ENCODE measurements around the gene CENPM. TPM values are rescaled to one million over a fixed set of nuclear protein-coding genes. Genes with fewer than 3 reads are reported as not detected.

CENPM gene
- total RNA-seq, 4 donors from 2014 or later = 12.7 TPM; not detected in 3

DNA sequence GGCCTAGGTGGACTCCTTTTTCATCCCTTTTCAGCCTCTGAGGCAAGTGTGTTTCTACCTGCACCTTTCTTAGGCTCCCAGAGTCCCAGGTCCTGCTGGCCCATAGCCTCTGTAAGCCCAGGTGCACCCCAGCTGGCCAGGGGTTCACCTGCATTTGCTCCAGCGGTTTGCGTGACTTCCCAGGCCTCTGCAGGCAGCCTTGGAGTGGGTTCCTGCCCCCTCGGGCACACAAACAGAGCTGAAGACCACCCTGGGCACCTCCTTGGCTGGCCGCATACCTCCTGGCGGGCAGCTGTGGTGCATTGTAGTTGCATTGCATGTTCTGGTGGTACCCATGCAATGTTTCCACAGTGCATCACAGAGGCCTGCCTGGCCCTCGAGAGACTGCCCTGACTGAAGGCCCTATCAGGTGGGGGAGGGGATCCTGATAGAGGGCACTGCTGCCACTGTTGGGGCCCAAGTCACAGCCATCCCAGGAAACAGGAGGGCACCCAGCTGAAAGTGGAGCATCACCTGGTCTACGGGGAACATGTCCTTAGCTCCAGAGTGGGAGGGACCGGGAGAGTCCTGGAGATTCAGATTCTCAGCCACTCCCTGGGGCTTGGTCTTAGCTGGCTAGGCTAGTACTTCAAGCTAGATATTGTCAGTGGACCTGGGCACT is 46.2 kb downstream of the CENPM start:
- no peak for TF ChIP-seq POLR2A (IDR thresholded peaks at IDR 0.05)
- TF ChIP-seq, protein P1, sequence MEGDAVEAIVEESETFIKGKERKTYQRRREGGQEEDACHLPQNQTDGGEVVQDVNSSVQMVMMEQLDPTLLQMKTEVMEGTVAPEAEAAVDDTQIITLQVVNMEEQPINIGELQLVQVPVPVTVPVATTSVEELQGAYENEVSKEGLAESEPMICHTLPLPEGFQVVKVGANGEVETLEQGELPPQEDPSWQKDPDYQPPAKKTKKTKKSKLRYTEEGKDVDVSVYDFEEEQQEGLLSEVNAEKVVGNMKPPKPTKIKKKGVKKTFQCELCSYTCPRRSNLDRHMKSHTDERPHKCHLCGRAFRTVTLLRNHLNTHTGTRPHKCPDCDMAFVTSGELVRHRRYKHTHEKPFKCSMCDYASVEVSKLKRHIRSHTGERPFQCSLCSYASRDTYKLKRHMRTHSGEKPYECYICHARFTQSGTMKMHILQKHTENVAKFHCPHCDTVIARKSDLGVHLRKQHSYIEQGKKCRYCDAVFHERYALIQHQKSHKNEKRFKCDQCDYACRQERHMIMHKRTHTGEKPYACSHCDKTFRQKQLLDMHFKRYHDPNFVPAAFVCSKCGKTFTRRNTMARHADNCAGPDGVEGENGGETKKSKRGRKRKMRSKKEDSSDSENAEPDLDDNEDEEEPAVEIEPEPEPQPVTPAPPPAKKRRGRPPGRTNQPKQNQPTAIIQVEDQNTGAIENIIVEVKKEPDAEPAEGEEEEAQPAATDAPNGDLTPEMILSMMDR (IDR thresholded peaks at IDR 0.05) = no peak

DNA sequence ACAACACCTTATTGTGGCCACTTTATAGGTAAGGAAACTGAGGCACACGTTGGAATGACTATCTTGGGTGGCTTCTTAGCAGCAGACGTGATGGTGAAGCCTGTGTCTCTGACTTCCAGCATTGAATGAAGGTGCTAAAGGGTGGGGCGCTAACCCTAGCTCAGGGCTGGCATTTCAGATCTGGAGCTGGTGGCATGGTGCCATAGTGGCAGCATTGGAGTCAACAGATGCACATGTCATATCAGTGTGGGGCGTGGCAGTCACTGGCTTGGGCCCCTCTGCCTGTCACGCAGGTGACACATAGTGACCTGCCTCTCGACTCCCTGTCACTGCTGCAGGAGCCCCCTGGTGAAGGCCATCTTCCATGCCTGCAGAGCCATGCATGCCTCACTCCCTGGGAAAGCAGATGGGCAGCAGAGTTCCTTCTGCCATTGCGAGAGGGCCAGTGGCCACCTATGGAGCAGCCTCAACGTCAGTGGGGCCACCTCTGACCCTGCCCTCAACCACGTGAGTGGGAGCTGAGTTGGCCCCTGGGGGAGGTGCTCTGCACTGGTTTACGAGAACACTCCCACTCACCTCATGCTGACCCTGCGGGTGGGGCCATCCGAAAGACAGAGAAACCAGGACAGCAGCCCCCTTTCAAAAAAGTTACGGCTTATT is 46.8 kb downstream of the CENPM start:
- Histone ChIP-seq H3K27me3 (no peaks in the 10 kb centered on the region), H3K9me3 (no peaks in the 10 kb centered on the region), H3K4me1 (no peaks in the 10 kb centered on the region), H3K27ac (no peak overlapping the region), H3K4me3 (no peak overlapping the region), H3K36me3 (no peaks in the 10 kb centered on the region)
- intact Hi-C loops (cut with DNase I; ENCODE audit: low total_unique reads) = no loop called here
- no peak for DNase-seq
- TF ChIP-seq, protein P1 (IDR thresholded peaks at IDR 0.05) = no peak
- TF ChIP-seq POLR2A (IDR thresholded peaks at IDR 0.05) = no peak

More for the DNA sequence above, 46.2 kb downstream of the CENPM start:
- Histone ChIP-seq H3K4me1 (no peaks in the 10 kb centered on the region), H3K9me3 (no peaks in the 10 kb centered on the region), H3K36me3 (no peaks in the 10 kb centered on the region), H3K27me3 (no peaks in the 10 kb centered on the region), H3K27ac (no peak overlapping the region), H3K4me3 (no peak overlapping the region)
- no peak for DNase-seq
- intact Hi-C loops (cut with DNase I; ENCODE audit: low total_unique reads) = no loop called here

DNA sequence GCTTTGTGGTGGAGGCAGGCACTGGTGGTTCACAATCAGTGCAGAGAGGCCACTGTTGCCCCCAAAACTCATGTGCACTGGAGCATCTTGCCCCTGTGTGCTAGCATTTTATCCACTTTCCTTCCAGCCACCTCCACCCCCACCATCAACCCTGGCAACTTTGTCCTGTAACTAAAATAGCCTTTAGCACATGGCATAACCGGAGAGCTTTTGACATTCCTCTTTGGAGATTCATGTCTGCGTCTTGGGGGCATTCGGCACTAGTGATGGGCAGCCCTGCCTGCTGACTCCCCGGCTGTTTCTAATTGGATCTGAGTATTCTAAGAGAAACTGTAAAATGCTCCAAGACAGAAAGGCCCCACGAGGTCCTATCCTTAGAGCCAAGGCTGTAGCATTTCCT is 47.8 kb downstream of the CENPM start:
- Histone ChIP-seq H3K4me1 (no peaks in the 10 kb centered on the region), H3K27me3 (no peaks in the 10 kb centered on the region), H3K36me3 (no peaks in the 10 kb centered on the region), H3K27ac (no peak overlapping the region), H3K9me3 (no peaks in the 10 kb centered on the region), H3K4me3 (no peak overlapping the region)
- DNase-seq = no peak
- no peak for TF ChIP-seq POLR2A (IDR thresholded peaks at IDR 0.05)
- TF ChIP-seq, protein P1 (IDR thresholded peaks at IDR 0.05) = no peak
- intact Hi-C loops (cut with DNase I; ENCODE audit: low total_unique reads) = no loop called here

DNA sequence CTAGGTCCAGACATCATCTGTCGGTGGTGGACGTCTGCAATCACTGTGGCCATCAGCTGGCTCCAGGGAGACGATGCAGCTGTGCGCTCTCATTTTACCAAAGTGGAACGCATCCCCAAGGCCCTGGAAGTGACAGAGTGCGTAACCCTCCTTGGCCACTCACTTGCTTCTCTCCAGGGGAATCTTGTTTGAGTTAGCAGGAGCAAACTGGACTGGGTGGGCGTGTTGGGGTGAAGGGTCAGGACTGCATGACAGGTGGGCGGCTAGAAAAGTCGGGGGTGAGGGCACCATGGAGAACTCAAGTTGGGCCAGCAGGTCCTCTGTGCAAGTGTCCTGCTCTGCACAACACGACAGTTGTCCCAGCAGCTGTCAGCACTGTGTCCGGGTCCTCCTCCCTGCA is 48.3 kb downstream of the CENPM start:
- H3K27me3 ChIP-seq = no peaks in the 10 kb centered on the region
- no peak overlapping the region for H3K27ac ChIP-seq
- no peaks in the 10 kb centered on the region for H3K36me3 ChIP-seq
- no peaks in the 10 kb centered on the region for H3K9me3 ChIP-seq
- intact Hi-C loops (cut with DNase I; ENCODE audit: low total_unique reads) = no loop called here
- H3K4me3 ChIP-seq = no peak overlapping the region
- H3K4me1 ChIP-seq = no peaks in the 10 kb centered on the region
- DNase-seq = no peak
- TF ChIP-seq, protein P1 (IDR thresholded peaks at IDR 0.05) = no peak
- TF ChIP-seq POLR2A (IDR thresholded peaks at IDR 0.05) = no peak

DNA sequence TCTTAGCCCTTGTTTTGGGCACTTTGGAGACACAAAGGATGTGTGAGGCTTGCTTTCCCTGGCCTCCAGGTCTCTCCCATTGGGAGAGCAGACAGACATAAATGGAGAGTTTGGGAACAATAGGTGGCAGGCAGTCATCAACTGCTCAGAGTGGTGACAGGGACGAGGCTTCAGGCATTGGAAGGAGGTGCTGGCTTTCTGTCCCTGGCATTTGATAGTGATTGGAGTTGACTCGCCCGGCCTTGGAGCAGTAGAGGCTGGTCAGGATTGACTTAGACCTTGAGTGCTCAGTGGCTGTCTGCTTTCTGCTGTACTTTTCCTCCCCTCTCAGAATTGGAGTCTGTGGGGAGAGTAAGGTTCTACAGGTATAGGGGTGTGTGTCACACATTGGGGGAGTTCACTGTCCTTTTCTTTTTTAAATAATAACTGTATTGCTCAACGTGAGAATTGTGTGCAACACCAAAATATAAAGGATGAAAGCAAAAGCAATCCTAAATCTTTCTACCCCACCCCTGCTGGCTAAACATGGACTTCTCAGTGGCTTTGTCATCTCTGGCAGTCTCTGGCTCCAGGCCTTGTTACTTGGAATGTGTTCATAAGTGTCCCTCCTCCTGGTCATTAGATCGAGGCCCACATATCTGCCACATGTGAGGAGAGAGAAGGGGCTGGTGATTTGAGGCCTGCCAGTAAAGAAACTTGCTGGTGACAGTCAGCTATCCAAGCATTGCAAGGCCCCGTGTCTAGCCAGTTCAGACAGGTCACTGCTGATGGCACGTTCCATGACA is 53.2 kb downstream of the CENPM start:
- no peaks in the 10 kb centered on the region for H3K4me1 ChIP-seq
- no peaks in the 10 kb centered on the region for H3K36me3 ChIP-seq
- no peak overlapping the region for H3K4me3 ChIP-seq
- no peaks in the 10 kb centered on the region for H3K9me3 ChIP-seq
- DNase-seq = no peak
- no peak overlapping the region for H3K27ac ChIP-seq
- intact Hi-C loops (cut with DNase I; ENCODE audit: low total_unique reads) = no loop called here
- no peak for TF ChIP-seq POLR2A (IDR thresholded peaks at IDR 0.05)
- TF ChIP-seq, protein P1 (IDR thresholded peaks at IDR 0.05) = no peak
- H3K27me3 ChIP-seq = no peaks in the 10 kb centered on the region

Data from uterus (tissue), 4 donors.